GM12874 (cell line): ENCODE data around the gene MLLT3.

Source experiments
- TF ChIP-seq, protein P1 (sequence below): IDR thresholded peaks from 2 replicates; pipeline ENCODE4 v1.5.1; 2011; ENCODE audit warnings: low read depth, mild to moderate bottlenecking, control low read depth, low read length, moderate library complexity; ENCODE audit not compliant: insufficient read depth

The MLLT3 gene

DNA sequence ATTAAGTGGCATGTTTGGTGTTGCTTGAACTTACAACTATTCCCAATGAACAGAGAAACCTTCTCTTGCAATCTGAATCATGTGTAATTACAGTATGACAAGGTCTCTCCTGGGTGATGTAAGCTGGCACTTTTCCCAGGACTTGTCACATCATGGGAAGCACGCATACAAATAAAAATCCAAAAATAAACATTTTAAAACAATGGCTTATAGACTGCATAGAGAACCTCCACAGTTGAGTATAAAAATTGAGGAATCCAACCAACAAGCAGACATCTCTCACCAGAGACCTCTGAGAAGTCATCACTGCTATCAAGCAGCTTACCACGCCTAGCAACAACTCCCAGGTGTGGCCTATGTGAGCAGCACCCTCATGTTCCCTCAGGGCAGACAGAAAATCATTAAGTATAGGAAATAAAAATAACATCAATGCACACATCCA lies 3.9 kb downstream of the MLLT3 start:
- TF ChIP-seq, protein P1, sequence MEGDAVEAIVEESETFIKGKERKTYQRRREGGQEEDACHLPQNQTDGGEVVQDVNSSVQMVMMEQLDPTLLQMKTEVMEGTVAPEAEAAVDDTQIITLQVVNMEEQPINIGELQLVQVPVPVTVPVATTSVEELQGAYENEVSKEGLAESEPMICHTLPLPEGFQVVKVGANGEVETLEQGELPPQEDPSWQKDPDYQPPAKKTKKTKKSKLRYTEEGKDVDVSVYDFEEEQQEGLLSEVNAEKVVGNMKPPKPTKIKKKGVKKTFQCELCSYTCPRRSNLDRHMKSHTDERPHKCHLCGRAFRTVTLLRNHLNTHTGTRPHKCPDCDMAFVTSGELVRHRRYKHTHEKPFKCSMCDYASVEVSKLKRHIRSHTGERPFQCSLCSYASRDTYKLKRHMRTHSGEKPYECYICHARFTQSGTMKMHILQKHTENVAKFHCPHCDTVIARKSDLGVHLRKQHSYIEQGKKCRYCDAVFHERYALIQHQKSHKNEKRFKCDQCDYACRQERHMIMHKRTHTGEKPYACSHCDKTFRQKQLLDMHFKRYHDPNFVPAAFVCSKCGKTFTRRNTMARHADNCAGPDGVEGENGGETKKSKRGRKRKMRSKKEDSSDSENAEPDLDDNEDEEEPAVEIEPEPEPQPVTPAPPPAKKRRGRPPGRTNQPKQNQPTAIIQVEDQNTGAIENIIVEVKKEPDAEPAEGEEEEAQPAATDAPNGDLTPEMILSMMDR, result no peak

DNA sequence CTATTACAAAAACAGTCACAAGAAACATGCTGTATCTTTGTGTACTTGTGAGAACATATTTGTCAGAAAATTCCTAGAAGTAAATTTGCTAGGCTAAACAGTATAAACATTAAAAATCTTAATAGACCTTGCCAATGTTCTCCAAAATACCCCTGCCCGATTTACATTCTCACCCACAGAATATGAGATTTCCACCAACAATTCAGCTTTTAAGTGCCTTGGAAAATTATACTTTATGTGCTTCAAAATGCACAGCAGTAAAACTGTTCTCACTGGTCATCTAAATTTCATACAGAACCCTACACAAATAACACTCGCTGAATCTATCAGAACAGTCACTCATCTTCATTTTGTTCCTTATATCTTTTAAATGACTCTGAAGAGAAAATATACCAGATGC lies 5.5 kb downstream of the MLLT3 start:
- TF ChIP-seq, protein P1, result no peak

DNA sequence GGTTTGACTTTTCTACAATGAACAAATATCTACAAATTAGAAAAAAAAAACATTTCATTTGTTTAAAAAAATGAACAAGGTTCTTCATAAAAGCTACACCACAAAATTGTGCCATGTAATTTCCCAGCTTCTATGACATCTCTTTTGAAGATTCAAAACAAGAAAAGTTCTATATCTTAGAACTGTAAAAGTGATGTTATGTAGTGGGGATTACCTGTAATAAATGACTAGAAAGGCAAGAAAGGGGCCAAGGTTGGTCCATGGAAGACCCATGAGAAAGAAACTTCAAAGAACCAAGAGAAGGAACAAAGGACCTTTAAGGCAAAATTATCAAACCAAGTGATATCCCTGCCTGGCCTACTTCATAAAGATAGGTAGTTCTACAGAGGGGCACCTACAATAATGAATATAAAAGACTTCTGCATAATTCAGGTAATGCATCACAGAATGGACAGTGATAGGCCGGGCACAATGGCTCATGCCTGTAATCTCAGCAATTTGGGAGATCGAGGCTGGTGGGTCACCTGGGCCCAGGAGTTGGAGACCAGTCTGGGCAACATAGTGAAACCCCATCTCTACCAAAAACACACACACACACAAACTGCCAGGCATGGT lies 7.6 kb downstream of the MLLT3 start:
- TF ChIP-seq, protein P1, result no peak

DNA sequence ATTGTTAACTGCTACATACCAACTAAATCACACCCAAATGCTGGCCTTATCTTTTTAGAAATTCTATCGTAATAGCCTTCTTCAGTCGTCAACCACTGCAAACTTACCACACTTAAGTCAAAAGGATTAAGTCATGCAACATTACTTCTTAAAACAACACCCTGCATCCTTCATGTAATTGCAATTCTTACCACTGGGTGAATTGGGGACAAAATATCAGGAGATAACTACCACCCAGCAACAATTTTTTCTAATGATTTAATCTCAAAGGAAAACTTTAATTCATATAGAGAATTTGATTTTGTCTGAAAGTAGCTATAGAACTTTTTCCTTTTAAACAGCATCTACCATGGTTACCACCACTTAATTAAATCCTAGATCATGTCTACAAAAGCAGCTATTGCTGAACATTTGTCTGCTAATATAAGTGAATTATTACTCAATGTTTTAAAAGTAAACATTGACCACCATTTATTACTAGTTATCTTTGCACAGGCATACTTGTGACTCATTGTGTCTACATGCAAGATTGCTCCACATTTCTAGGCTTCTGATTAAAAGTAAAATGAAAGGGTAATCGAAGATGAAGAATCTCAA lies 10.5 kb downstream of the MLLT3 start:
- TF ChIP-seq, protein P1, result peak; percentile 22; the same call in 1 of the 2 replicates

DNA sequence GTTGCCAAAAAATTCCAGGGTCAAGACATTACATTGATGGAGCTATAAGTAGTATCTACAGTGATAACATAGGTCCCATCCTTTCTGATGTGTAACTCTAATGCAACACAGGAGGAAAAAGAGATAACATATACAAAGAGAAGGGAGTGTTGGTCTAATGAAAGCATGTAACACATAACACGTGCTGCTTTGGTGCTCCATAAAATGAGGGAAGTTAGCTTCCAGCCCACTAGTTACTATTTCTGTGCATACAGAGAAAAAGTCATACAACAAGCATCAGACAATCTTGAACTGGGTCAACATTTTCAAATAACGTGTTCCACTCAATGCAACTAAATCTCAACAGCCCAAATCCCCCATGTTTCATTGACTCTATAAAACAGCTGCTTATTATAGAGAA lies 11.7 kb downstream of the MLLT3 start:
- TF ChIP-seq, protein P1, result no peak

DNA sequence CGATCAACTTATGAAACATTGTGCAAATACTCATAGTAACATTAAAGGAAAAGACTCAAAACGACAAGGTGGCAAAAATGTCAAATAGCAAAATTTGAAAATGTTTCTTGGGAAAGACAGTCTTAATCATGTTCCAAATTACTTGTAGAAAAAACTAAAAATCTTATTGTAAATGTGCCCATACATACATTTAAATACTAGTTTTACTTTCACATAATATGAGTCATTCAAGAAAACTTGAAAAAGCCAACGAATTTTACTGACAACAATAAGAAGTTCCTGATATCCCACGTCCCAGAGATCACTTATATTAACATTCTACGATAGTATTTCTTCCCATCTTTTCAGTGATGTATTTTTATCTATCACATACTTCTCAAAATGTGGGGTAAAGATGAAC lies 13.7 kb downstream of the MLLT3 start:
- TF ChIP-seq, protein P1, result no peak

DNA sequence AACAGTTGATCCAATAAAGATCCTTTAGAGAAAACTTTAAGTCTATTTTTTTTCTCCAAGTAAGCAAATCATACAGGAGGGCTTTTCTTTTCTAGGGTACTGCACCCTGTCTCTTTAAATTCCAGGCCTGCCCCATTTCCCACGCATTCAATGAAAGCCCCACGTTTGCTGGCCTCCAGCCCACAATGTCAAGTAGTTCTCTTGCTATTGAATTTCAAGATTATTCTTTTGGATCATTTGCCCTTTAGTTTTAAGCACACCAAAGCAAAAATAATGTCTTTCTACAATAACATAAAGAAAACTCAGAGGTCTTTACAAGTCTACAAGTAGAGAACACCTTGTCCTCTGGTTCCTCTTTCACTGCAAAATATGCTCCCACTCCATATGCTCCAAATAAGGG lies 15.6 kb downstream of the MLLT3 start:
- TF ChIP-seq, protein P1, result no peak
